CD14-positive monocyte (primary cell): ENCODE results near the gene RAB31. TPM values are rescaled to one million over a fixed set of nuclear protein-coding genes. Genes with fewer than 3 reads are reported as not detected.

Experiments used
- DNase-seq, 3 donors: peaks; one replicate each; pipeline ENCODE4 v3.0.0-alpha.2; 2011 to 2022
- H2AFZ ChIP-seq: 2 replicates; pipeline ENCODE4 v1.6.0; 2012; ENCODE audit warnings: mild to moderate bottlenecking, low read depth, low read length, inconsistent platforms; ENCODE audit not compliant: insufficient read depth, poor library complexity, severe bottlenecking
- H3K27ac ChIP-seq, 2 donors: 1 replicate in 1 of 2; 2 replicates in 1 of 2; pipeline ENCODE4 v1.5.1; 2012 to 2013; ENCODE audit warnings: low read length in 2 of 2, control low read depth in 1 of 2, inconsistent platforms in 1 of 2, low read depth in 1 of 2, mild to moderate bottlenecking in 1 of 2
- H3K27me3 ChIP-seq, 2 donors: one replicate each; pipeline versions ENCODE4 v1.6.0 to v1.6.1; 2011 to 2013; ENCODE audit warnings: low read length in 2 of 2; ENCODE audit not compliant: control insufficient read depth in 2 of 2, insufficient read depth in 2 of 2
- H3K36me3 ChIP-seq, 2 donors: replicated peaks in 1 of 2; 1 replicate in 1 of 2; 2 replicates in 1 of 2; pipeline versions ENCODE4 v1.5.1 to v1.6.1; 2012 to 2013; ENCODE audit warnings: low read length in 2 of 2, control low read depth in 1 of 2, inconsistent platforms in 1 of 2, mild to moderate bottlenecking in 1 of 2; ENCODE audit not compliant: insufficient read depth in 2 of 2, control insufficient read depth in 1 of 2
- H3K4me1 ChIP-seq, 2 donors: 1 replicate in 1 of 2; 2 replicates in 1 of 2; pipeline versions ENCODE4 v1.5.1 to v1.6.1; 2012 to 2013; ENCODE audit warnings: low read length in 2 of 2, control low read depth in 1 of 2, inconsistent platforms in 1 of 2, mild to moderate bottlenecking in 1 of 2, moderate library complexity in 1 of 2; ENCODE audit not compliant: insufficient read depth in 2 of 2, control insufficient read depth in 1 of 2
- H3K4me2 ChIP-seq: replicated peaks from 2 replicates; pipeline ENCODE3; 2012; ENCODE audit warnings: low read length, moderate library complexity, mild to moderate bottlenecking; ENCODE audit not compliant: poor library complexity, severe bottlenecking; ENCODE audit errors: extremely low read depth
- H3K4me3 ChIP-seq, 3 experiments: fragments of 200-600 bp in 1 of 3; sonication (generic) in 1 of 3; replicated peaks in 1 of 3; 1 replicate in 2 of 3; 2 replicates in 1 of 3; pipeline ENCODE4 v1.5.1; 2011 to 2013; ENCODE audit warnings: low read length in 3 of 3, mild to moderate bottlenecking in 3 of 3, control low read depth in 2 of 3, low read depth in 2 of 3, inconsistent platforms in 1 of 3, moderate library complexity in 1 of 3
- H3K79me2 ChIP-seq: 2 replicates; pipeline ENCODE4 v1.6.0; 2012; ENCODE audit warnings: mild to moderate bottlenecking, control low read depth, inconsistent platforms, low read length, moderate library complexity; ENCODE audit not compliant: insufficient read depth
- H3K9ac ChIP-seq: 2 replicates; pipeline ENCODE4 v1.6.0; 2017; ENCODE audit warnings: low read length, mild to moderate bottlenecking; ENCODE audit not compliant: insufficient read depth, poor library complexity, severe bottlenecking
- H3K9me3 ChIP-seq, 2 donors: replicated peaks in 1 of 2; 1 replicate in 1 of 2; 2 replicates in 1 of 2; pipeline versions ENCODE4 v1.5.1 to v1.6.1; 2012 to 2013; ENCODE audit warnings: low read length in 2 of 2, control low read depth in 1 of 2; ENCODE audit not compliant: control insufficient read depth in 1 of 2, insufficient read depth in 1 of 2
- H4K20me1 ChIP-seq: 2 replicates; pipeline ENCODE4 v1.6.0; 2012; ENCODE audit warnings: mild to moderate bottlenecking, low read length, control low read depth, moderate library complexity; ENCODE audit not compliant: insufficient read depth
- H3K27ac Mint-ChIP-seq, 7 donors: one replicate each; pipeline ENCODE4 v1.8.0; 2020; ENCODE audit warnings: mild to moderate bottlenecking in 7 of 7, mixed read lengths in 7 of 7, moderate library complexity in 6 of 7, inconsistent platforms in 2 of 7
- H3K27me3 Mint-ChIP-seq, 3 donors: one replicate each; pipeline ENCODE4 v1.8.0; 2021 to 2022; ENCODE audit warnings: low read depth in 3 of 3, mild to moderate bottlenecking in 3 of 3, mixed read lengths in 3 of 3, moderate library complexity in 3 of 3, inconsistent platforms in 1 of 3
- H3K36me3 Mint-ChIP-seq, 2 donors: one replicate each; pipeline ENCODE4 v1.8.0; 2020; ENCODE audit warnings: mixed read lengths in 2 of 2, inconsistent platforms in 1 of 2, mild to moderate bottlenecking in 1 of 2
- H3K4me1 Mint-ChIP-seq: one replicate; pipeline ENCODE4 v1.8.0; 2020; ENCODE audit warnings: mild to moderate bottlenecking, mixed read lengths
- H3K4me3 Mint-ChIP-seq, 2 donors: one replicate each; pipeline ENCODE4 v1.8.0; 2020; ENCODE audit warnings: mild to moderate bottlenecking in 2 of 2, mixed read lengths in 2 of 2, moderate library complexity in 1 of 2
- H3K9me3 Mint-ChIP-seq, 7 donors: one replicate each; pipeline ENCODE4 v1.8.0; 2020 to 2022; ENCODE audit warnings: mixed read lengths in 7 of 7, mild to moderate bottlenecking in 6 of 7, moderate library complexity in 6 of 7, inconsistent platforms in 2 of 7
- CTCF ChIP-seq: fragments of 200-600 bp; IDR thresholded peaks from one replicate; pipeline ENCODE4 v1.8.0; 2022; ENCODE audit warnings: antibody characterized with exemption, mild to moderate bottlenecking
- WGBS: methylation state at CpG from one replicate; pipeline ENCODE4 v1.1.5; 2013; ENCODE audit warnings: missing lambda C conversion rate; ENCODE audit not compliant: insufficient coverage; 5-methylcytosine and 5-hydroxymethylcytosine counted together
- intact Hi-C, 2 donors: fragments of 100-400 bp; cut with micrococcal nuclease; formaldehyde crosslinking; loops; one replicate each; pipeline versions ENCODE4 v1.15.0 to v1.15.1; 2023
- polyA plus RNA-seq, 3 donors: library from polyadenylated mRNA; depleted of rRNA in 1 of 3; unstranded in 2 of 3; stranded (reverse) in 1 of 3; fragments of 300-500 nt in 2 of 3; fragments of >200 nt in 1 of 3; fragmentation: Illumina TruSeq in 2 of 3; gene quantifications; 1 replicate in 2 of 3; 2 replicates in 1 of 3; pipeline ENCODE4 v1.2.3, GENCODE V29; 2012 to 2021

The RAB31 gene
- polyA plus RNA-seq, 3 donors = 106 to 367 (median 348) TPM

- no peaks in the 10 kb centered on the region for H3K27me3 Mint-ChIP-seq
- peaks cover 22% of the 10 kb centered on the region for H3K4me1 Mint-ChIP-seq
- Histone ChIP-seq H3K9me3 (no peaks in the 10 kb centered on the region), H3K9ac (peak overlapping the region; percentile 56), H3K36me3 (peaks cover 11 to 26% of the 10 kb centered on the region in 2 donors), H3K4me1 (peaks cover 66 to 68% of the 10 kb centered on the region in 2 donors), H3K4me3 (peak overlapping the region in 1 of 3 experiments; percentile 54), H3K79me2 (peaks cover 60% of the 10 kb centered on the region), H3K4me2 (peak overlapping the region; percentile 65), H3K27me3 (no peaks in the 10 kb centered on the region), H3K27ac (peak overlapping the region; percentile 94 to 97), H4K20me1 (peaks cover under 1% of the 10 kb centered on the region), H2AFZ (no peak overlapping the region)
- DNase-seq = peak; percentile 92 to 99 (median 96)
- intact Hi-C loops = loop anchor here in 1 of 2 donors (2.0 to 10.0 kb wide), 4 partner anchors 21 to 213 kb away; partner anchors contain the start of gene PPP4R1
- no peak for TF ChIP-seq CTCF
- H3K9me3 Mint-ChIP-seq = no peaks in the 10 kb centered on the region
- WGBS = 50% methylated on average over 11 of the region's 14 CpGs
- no peak overlapping the region for H3K27ac Mint-ChIP-seq
- peaks cover 25 to 30% of the 10 kb centered on the region in 2 donors for H3K36me3 Mint-ChIP-seq
- peak overlapping the region; percentile 64 to 85 for H3K4me3 Mint-ChIP-seq
Measured at GRCh38 chr18:9827793-9828505, 119.8 kb downstream of the RAB31 start.

- 24% methylated on average over 5 of the region's 15 CpGs for WGBS
- DNase-seq = peak in 2 of 3 donors; percentile 36 to 39
- no peaks in the 10 kb centered on the region for H3K27me3 ChIP-seq
- intact Hi-C loops = loop anchor here in 1 of 2 donors (2.0 to 10.0 kb wide), 3 partner anchors 20 to 214 kb away; partner anchors contain the start of gene PPP4R1
- peak overlapping the region; percentile 25 to 69 for H3K4me3 Mint-ChIP-seq
- no peak for TF ChIP-seq CTCF
- no peaks in the 10 kb centered on the region for H3K9me3 ChIP-seq
- H3K79me2 ChIP-seq = peaks cover 59% of the 10 kb centered on the region
- H3K36me3 Mint-ChIP-seq = peaks cover 28 to 37% of the 10 kb centered on the region in 2 donors
- H3K27me3 Mint-ChIP-seq = no peaks in the 10 kb centered on the region
- peaks cover 3% of the 10 kb centered on the region for H4K20me1 ChIP-seq
- peak overlapping the region; percentile 94 to 97 for H3K27ac ChIP-seq
- H2AFZ ChIP-seq = no peak overlapping the region
- H3K9me3 Mint-ChIP-seq = no peaks in the 10 kb centered on the region
- H3K4me1 ChIP-seq = peaks cover 60% of the 10 kb centered on the region in 2 donors
- H3K27ac Mint-ChIP-seq = peak overlapping the region in 1 of 7 donors; percentile 94
- H3K36me3 ChIP-seq = peaks cover 15 to 31% of the 10 kb centered on the region in 2 donors
- peak overlapping the region in 2 of 3 experiments; percentile 9 to 54 for H3K4me3 ChIP-seq
- peak overlapping the region; percentile 5 for H3K9ac ChIP-seq
- H3K4me1 Mint-ChIP-seq = peaks cover 20% of the 10 kb centered on the region
- peak overlapping the region; percentile 65 for H3K4me2 ChIP-seq
Measured at GRCh38 chr18:9828506-9829396, 120.7 kb downstream of the RAB31 start.
